ENCODE data around the gene TSPOAP1. TPM values are rescaled to one million over a fixed set of nuclear protein-coding genes. Genes with fewer than 3 reads are reported as not detected.

TSPOAP1 gene
- total RNA-seq, 1 donor from 2014 or later, result 39.7 TPM

DNA sequence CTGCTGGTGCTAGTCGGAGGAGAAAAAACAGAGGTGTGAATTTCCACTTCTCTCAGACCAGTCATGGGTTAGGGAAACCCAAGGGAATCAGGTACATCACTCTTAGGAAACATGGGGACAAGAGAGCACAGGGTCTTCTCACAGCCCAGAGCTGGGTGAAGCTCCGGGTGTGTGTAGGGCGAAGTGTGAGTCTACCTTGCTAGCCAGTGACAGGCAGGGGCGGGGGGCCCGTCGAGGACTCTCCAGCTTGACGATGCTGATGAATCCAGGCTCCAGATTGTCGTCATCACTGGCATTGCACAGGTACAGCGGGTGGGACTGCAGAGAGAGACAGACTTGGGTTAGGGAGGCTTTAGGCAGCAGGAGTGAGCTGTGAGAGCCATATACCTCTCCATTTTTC, 42.1 kb upstream of the TSPOAP1 start:
- no peak overlapping the region for H3K27ac Mint-ChIP-seq (ENCODE audit: unreplicated experiment)
- no peaks in the 10 kb centered on the region for H3K9me3 Mint-ChIP-seq (ENCODE audit: unreplicated experiment)
- no peak for DNase-seq
- no peaks in the 10 kb centered on the region for H3K36me3 Mint-ChIP-seq (ENCODE audit: unreplicated experiment)
- TF ChIP-seq, protein P1, sequence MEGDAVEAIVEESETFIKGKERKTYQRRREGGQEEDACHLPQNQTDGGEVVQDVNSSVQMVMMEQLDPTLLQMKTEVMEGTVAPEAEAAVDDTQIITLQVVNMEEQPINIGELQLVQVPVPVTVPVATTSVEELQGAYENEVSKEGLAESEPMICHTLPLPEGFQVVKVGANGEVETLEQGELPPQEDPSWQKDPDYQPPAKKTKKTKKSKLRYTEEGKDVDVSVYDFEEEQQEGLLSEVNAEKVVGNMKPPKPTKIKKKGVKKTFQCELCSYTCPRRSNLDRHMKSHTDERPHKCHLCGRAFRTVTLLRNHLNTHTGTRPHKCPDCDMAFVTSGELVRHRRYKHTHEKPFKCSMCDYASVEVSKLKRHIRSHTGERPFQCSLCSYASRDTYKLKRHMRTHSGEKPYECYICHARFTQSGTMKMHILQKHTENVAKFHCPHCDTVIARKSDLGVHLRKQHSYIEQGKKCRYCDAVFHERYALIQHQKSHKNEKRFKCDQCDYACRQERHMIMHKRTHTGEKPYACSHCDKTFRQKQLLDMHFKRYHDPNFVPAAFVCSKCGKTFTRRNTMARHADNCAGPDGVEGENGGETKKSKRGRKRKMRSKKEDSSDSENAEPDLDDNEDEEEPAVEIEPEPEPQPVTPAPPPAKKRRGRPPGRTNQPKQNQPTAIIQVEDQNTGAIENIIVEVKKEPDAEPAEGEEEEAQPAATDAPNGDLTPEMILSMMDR (IDR thresholded peaks at IDR 0.05; ENCODE audit: partially characterized antibody, unreplicated experiment), result no peak
- no peak overlapping the region for H3K4me3 Mint-ChIP-seq (ENCODE audit: unreplicated experiment)
- H3K27me3 Mint-ChIP-seq (ENCODE audit: unreplicated experiment), result no peaks in the 10 kb centered on the region
- H3K4me1 Mint-ChIP-seq (ENCODE audit: low read depth, unreplicated experiment), result peaks cover 9% of the 10 kb centered on the region

DNA sequence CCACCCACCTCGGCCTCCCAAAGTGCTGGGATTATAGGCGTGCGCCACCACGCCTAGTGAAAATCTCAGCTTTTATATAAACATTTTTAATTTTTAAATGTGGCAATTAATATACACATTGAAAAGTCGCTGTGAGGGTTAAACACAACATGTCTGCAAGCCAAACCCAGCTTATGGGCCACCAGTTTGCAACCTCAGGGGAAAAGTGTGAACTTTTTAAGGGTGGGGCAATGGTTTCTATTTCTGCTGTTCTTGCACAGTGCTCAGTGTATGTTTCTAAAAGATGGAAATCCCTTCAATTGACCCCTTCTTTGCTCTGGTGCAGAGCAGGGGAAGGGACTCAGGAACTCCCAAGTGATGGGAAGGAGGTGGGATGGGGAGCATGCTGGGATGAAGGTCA, 41.7 kb upstream of the TSPOAP1 start:
- no peak overlapping the region for H3K4me3 Mint-ChIP-seq (ENCODE audit: unreplicated experiment)
- no peaks in the 10 kb centered on the region for H3K9me3 Mint-ChIP-seq (ENCODE audit: unreplicated experiment)
- H3K36me3 Mint-ChIP-seq (ENCODE audit: unreplicated experiment), result no peaks in the 10 kb centered on the region
- no peak overlapping the region for H3K27ac Mint-ChIP-seq (ENCODE audit: unreplicated experiment)
- TF ChIP-seq, protein P1 (IDR thresholded peaks at IDR 0.05; ENCODE audit: partially characterized antibody, unreplicated experiment), result no peak
- DNase-seq, result no peak
- peaks cover 9% of the 10 kb centered on the region for H3K4me1 Mint-ChIP-seq (ENCODE audit: low read depth, unreplicated experiment)
- H3K27me3 Mint-ChIP-seq (ENCODE audit: unreplicated experiment), result no peaks in the 10 kb centered on the region

DNA sequence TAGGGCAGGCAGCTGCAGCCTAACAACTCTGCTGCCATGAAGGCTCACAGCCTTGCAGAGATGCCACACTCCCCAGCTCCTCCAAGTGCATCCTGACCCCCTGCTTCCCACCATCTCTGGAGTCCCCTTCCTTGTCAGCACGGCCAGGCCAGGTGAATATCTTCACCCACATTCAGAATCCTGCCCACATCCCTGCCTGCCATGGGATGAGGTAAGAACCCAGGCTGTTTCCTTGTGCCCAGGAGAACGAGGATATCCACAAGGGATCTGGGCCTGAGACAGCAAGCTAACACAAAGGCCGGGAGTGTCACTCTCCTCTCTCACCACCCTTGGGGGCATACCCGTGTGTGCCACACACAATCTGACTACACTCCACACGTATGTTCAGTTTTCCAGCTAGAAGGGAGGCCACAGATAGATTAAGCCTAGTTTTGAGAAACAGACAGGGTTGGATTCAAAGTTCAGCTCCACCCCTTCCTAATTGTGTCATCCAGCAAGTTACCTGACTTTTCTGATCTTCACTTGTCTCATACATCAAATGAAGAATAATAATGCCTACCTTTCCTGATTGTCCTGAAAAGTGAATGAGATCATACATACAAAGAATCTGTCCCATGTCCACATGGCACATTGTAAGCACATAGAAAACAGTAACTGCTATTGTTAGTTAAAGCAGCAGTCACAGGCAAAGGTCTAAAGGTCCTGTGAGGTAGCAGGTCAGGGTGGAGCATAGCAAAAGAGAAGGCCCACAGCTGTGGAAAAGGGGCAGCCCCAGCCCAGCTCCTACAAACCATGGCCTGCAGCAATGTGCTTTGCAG, 40.8 kb upstream of the TSPOAP1 start:
- Mint-ChIP-seq H3K4me1 (ENCODE audit: low read depth, unreplicated experiment) (peaks cover 9% of the 10 kb centered on the region), H3K36me3 (ENCODE audit: unreplicated experiment) (no peaks in the 10 kb centered on the region), H3K27ac (ENCODE audit: unreplicated experiment) (no peak overlapping the region), H3K9me3 (ENCODE audit: unreplicated experiment) (no peaks in the 10 kb centered on the region), H3K27me3 (ENCODE audit: unreplicated experiment) (no peaks in the 10 kb centered on the region), H3K4me3 (ENCODE audit: unreplicated experiment) (no peak overlapping the region)
- TF ChIP-seq, protein P1 (IDR thresholded peaks at IDR 0.05; ENCODE audit: partially characterized antibody, unreplicated experiment), result no peak
- no peak for DNase-seq

DNA sequence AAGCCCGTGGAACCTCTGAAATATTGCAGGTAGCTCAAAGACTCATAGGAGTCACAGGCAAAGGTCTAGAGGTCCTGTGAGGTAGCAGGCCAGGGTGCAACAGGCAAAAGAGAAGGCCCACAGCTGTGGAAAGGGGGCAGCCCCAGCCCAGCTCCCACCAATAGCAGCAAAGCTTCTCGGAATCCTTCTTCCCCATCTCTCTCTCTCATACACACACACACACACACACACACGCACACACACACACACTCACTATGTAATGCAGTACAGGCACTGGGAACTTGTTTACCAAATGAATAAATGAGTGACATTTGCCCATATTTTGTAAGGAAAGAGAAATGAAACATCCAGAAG, 40.2 kb upstream of the TSPOAP1 start:
- no peak overlapping the region for H3K4me3 Mint-ChIP-seq (ENCODE audit: unreplicated experiment)
- H3K9me3 Mint-ChIP-seq (ENCODE audit: unreplicated experiment), result no peaks in the 10 kb centered on the region
- no peaks in the 10 kb centered on the region for H3K36me3 Mint-ChIP-seq (ENCODE audit: unreplicated experiment)
- H3K27me3 Mint-ChIP-seq (ENCODE audit: unreplicated experiment), result no peaks in the 10 kb centered on the region
- H3K27ac Mint-ChIP-seq (ENCODE audit: unreplicated experiment), result no peak overlapping the region
- H3K4me1 Mint-ChIP-seq (ENCODE audit: low read depth, unreplicated experiment), result peaks cover 9% of the 10 kb centered on the region
- DNase-seq, result no peak
- TF ChIP-seq, protein P1 (IDR thresholded peaks at IDR 0.05; ENCODE audit: partially characterized antibody, unreplicated experiment), result no peak

DNA sequence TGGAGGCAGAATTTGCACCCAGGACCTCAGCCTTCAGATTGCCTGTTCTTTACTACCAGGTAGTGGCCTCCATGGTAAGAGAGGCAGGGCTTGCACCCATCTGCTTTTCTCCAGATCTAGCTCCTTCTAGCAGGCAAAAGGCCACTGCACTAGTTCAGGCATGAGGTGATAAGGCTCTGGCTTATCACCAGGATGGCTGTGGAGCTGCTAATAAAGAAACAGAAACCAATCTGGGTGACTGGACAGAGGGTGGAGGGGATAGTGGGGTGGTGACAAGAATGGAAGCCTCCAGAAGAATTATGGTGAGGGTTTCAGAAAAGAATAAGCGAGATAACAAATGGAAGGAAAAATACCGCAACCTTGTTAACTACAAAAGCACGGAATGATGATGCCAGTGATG, 38.9 kb upstream of the TSPOAP1 start:
- Mint-ChIP-seq H3K27ac (ENCODE audit: unreplicated experiment) (no peak overlapping the region), H3K4me1 (ENCODE audit: low read depth, unreplicated experiment) (peaks cover 9% of the 10 kb centered on the region)
- TF ChIP-seq, protein P1 (IDR thresholded peaks at IDR 0.05; ENCODE audit: partially characterized antibody, unreplicated experiment), result no peak

More for the DNA sequence above, 38.9 kb upstream of the TSPOAP1 start:
- peaks cover 2% of the 10 kb centered on the region for H3K27me3 Mint-ChIP-seq (ENCODE audit: unreplicated experiment)
- DNase-seq, result no peak
- H3K4me3 Mint-ChIP-seq (ENCODE audit: unreplicated experiment), result no peak overlapping the region
- H3K36me3 Mint-ChIP-seq (ENCODE audit: unreplicated experiment), result no peaks in the 10 kb centered on the region
- H3K9me3 Mint-ChIP-seq (ENCODE audit: unreplicated experiment), result no peaks in the 10 kb centered on the region

Data from glutamatergic neuron (in vitro differentiated cells).